Measurements from ENCODE around the gene PEX11B. TPM values are rescaled to one million over a fixed set of nuclear protein-coding genes. Genes with fewer than 3 reads are reported as not detected.

Gene PEX11B
- total and polyA plus RNA-seq, 2 of the 8 experiments (the other 6 are each of a cell fraction or from before 2014, with no cell fraction given), result 9.1 to 15.1 TPM

- Histone ChIP-seq H2AK5ac (ENCODE audit: low read depth, low read length) (no peak overlapping the region), H3K9me3 (ENCODE audit: insufficient read depth in 2 of 2, low read depth in 1 of 2, low read length in 1 of 2) (no peaks in the 10 kb centered on the region), H3K4me3 (ENCODE audit: extremely low read depth in 1 of 4, insufficient read depth in 2 of 4, low read depth in 3 of 4, low read length in 4 of 4) (no peak overlapping the region), H2BK5ac (ENCODE audit: low read depth, low read length) (no peak overlapping the region), H3K23ac (ENCODE audit: insufficient read length) (no peak overlapping the region), H3K23me2 (ENCODE audit: low read depth, low read length) (no peaks in the 10 kb centered on the region), H3K4ac (replicated peaks; ENCODE audit: insufficient read length, low read depth, low read length) (no peak overlapping the region), H3K79me2 (ENCODE audit: control insufficient read depth in 1 of 2, insufficient read depth in 2 of 2, low read length in 2 of 2) (no peaks in the 10 kb centered on the region), H4K8ac (ENCODE audit: extremely low read depth, insufficient read depth, low read length) (no peak overlapping the region), H4K5ac (ENCODE audit: insufficient read length, low read depth, low read length) (no peak overlapping the region), H3K56ac (replicated peaks; ENCODE audit: insufficient read length, low read depth, low read length) (no peak overlapping the region), H4K91ac (replicated peaks; ENCODE audit: insufficient read length, low read length) (no peak overlapping the region), H3K36me3 (ENCODE audit: control insufficient read depth in 2 of 4, insufficient read depth in 4 of 4, low read length in 3 of 4) (no peaks in the 10 kb centered on the region), H2BK120ac (replicated peaks; ENCODE audit: low read depth, low read length) (no peak overlapping the region), H3K9ac (replicated peaks in 1 of 4; ENCODE audit: extremely low read depth in 1 of 4, low read depth in 3 of 4, low read length in 3 of 4) (no peak overlapping the region), H3K27ac (ENCODE audit: low read depth, low read length) (no peak overlapping the region), H3K4me2 (ENCODE audit: insufficient read depth in 1 of 2, low read depth in 2 of 2, low read length in 2 of 2) (no peak overlapping the region), H2BK15ac (ENCODE audit: low read length) (no peak overlapping the region), H2BK20ac (ENCODE audit: low read length) (no peak overlapping the region), H3K4me1 (replicated peaks in 1 of 4; ENCODE audit: control insufficient read depth in 3 of 4, insufficient read depth in 4 of 4, low read length in 3 of 4) (peaks cover 0 to 8% (median 2%) of the 10 kb centered on the region in 4 experiments; a peak in 4 of 7 replicates), H4K20me1 (replicated peaks in 1 of 2; ENCODE audit: control insufficient read depth in 1 of 2, insufficient read depth in 2 of 2, low read length in 2 of 2) (no peaks in the 10 kb centered on the region), H3K18ac (ENCODE audit: extremely low read depth, low read length) (no peak overlapping the region), H3K79me1 (ENCODE audit: low read depth, low read length) (no peaks in the 10 kb centered on the region), H3K27me3 (replicated peaks in 1 of 4; ENCODE audit: control insufficient read depth in 3 of 4, extremely low read depth in 1 of 4, insufficient read depth in 3 of 4, low read length in 3 of 4) (no peaks in the 10 kb centered on the region), H2BK12ac (ENCODE audit: low read depth, low read length) (no peak overlapping the region), H2AFZ (ENCODE audit: low read length) (no peak overlapping the region), H3K14ac (ENCODE audit: insufficient read length) (no peak overlapping the region)
- DNase-seq (ENCODE audit: low read depth in 1 of 2, low spot score in 2 of 2), result no peak
- TF ChIP-seq, protein P1, sequence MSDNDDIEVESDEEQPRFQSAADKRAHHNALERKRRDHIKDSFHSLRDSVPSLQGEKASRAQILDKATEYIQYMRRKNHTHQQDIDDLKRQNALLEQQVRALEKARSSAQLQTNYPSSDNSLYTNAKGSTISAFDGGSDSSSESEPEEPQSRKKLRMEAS (IDR thresholded peaks at IDR 0.05), result no peak
- no peak for TF ChIP-seq TAF7 (optimal IDR thresholded peaks at IDR 0.05; ENCODE audit: borderline replicate concordance, low read depth, low read length)
- no peak for TF ChIP-seq RAD21 (IDR thresholded peaks at IDR 0.05 in 1 of 2, conservative IDR thresholded peaks at IDR 0.05 in 1 of 2; ENCODE audit: low read depth in 2 of 2, low read length in 2 of 2)
- TF ChIP-seq RFX5 (IDR thresholded peaks at IDR 0.05; ENCODE audit: borderline replicate concordance, low read depth, low read length), result no peak
- no peak for TF ChIP-seq SIX5 (IDR thresholded peaks at IDR 0.05; ENCODE audit: low read depth, low read length)
- no peak for TF ChIP-seq GTF2F1 (IDR thresholded peaks at IDR 0.05; ENCODE audit: borderline replicate concordance, low read depth, low read length)
- no peak for TF ChIP-seq KDM1A (IDR thresholded peaks at IDR 0.05; ENCODE audit: borderline replicate concordance, low read length)
- no peak for TF ChIP-seq RNF2 (IDR thresholded peaks at IDR 0.05; ENCODE audit: borderline replicate concordance, low read depth, low read length, missing control alignments, poor library complexity, severe bottlenecking)
- no peak for TF ChIP-seq CEBPB (IDR thresholded peaks at IDR 0.05; ENCODE audit: low read depth, low read length)
- TF ChIP-seq BACH1 (IDR thresholded peaks at IDR 0.05; ENCODE audit: low read length), result no peak
- TF ChIP-seq SP4 (IDR thresholded peaks at IDR 0.05; ENCODE audit: low read length), result no peak
- TF ChIP-seq SRF (IDR thresholded peaks at IDR 0.05; ENCODE audit: low read depth, low read length), result no peak
- POLR2A ChIA-PET (ENCODE audit: partially characterized antibody), result interaction anchor here (0.7 to 1.3 kb wide), 3 partner anchors 8 to 30 kb away, joined by 3 to 5 read pairs (median 3); no protein-coding TSS in a partner anchor
- 86% methylated on average over 4 of the region's 4 CpGs; no CpG with 5 or more reads in 1 of the 2 experiments for WGBS, 2 experiments (ENCODE audit: extremely low coverage in 1 of 2, insufficient coverage in 1 of 2, insufficient read length in 1 of 2, insufficient replicate concordance in 2 of 2, low coverage in 1 of 2, low lambda C conversion rate in 2 of 2, missing lambda C conversion rate in 1 of 2)
- CTCF ChIA-PET (ENCODE audit: partially characterized antibody), result interaction anchor here (1.0 to 1.7 kb wide), 4 partner anchors 9 to 30 kb away, joined by 3 to 5 read pairs (median 3); partner anchors contain the start of gene RBM8A
- FAIRE-seq, result no peak
These were observed 30.7 kb upstream of the PEX11B start for GRCh38 chr1:145949219-145949618.
